ENCODE data around the gene ZNF394. TPM values are rescaled to one million over a fixed set of nuclear protein-coding genes. Genes with fewer than 3 reads are reported as not detected.

Gene ZNF394
- polyA plus RNA-seq, 1 of the 3 experiments (the other 2 are of a cell fraction), result 19.8 TPM

DNA sequence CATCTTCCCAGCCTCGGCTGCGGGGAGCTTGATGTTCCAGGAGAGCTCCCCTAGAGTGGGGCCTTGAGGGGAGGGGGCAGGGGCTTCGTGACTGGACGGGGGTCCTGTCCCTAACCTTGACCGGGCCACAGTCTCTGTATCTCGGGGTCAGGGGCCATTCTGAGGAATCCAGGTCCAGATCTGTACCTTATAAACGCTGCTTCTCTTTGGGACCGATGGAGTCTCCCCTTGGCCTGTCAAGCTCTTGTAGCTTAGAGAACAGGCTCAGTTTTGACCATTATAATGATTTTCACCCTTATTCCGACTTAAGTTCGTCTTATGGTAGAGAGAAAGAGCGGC lies 5.2 kb upstream of the ZNF394 start:
- ChIA-PET POLR2A (interaction anchor here (1.0 to 2.7 kb wide), 8 partner anchors 18 to 112 kb away, joined by 3 to 14 read pairs (median 6); partner anchors contain the start of genes BUD31, FAM200A, PDAP1 and ZNF655), CTCF (interaction anchor here (1.5 kb wide), 1 partner anchor 20 kb away, joined by 5 read pairs; no protein-coding TSS in a partner anchor)
- Histone ChIP-seq H2AFZ (ENCODE audit: low read depth) (peak overlapping the region; percentile 84; the same call in 1 of the 2 replicates), H3K36me3 (replicated peaks in 1 of 2; ENCODE audit: control insufficient read depth in 1 of 2, insufficient read depth in 2 of 2, low read length in 1 of 2) (peaks cover 0 to 16% of the 10 kb centered on the region in 2 experiments), H3K4me2 (peak overlapping the region; percentile 98), H3K9me3 (no peaks in the 10 kb centered on the region), H3K27me3 (ENCODE audit: insufficient read depth) (no peaks in the 10 kb centered on the region), H3F3A (replicated peaks; ENCODE audit: insufficient read depth) (peaks cover 8% of the 10 kb centered on the region), H3K4me1 (ENCODE audit: control insufficient read depth in 1 of 2, insufficient read depth in 2 of 2, low read depth in 1 of 2, low read length in 1 of 2) (peaks cover 4 to 10% of the 10 kb centered on the region in 2 experiments; a peak in 2 of 4 replicates), H4K20me1 (ENCODE audit: insufficient read depth) (no peaks in the 10 kb centered on the region; the same call in 1 of the 2 replicates), H3K9me2 (no peaks in the 10 kb centered on the region), H3K27ac (ENCODE audit: low read depth in 2 of 2, low read length in 1 of 2) (peak overlapping the region; percentile 89 to 91), H3K9ac (peak overlapping the region; percentile 87), H3K79me2 (ENCODE audit: insufficient read depth) (peaks cover 65% of the 10 kb centered on the region), H3K4me3 (ENCODE audit: low read depth in 2 of 2, low read length in 1 of 2) (peak overlapping the region; percentile 62 to 98)
- whole genome bisulfite sequencing (ENCODE audit: low lambda C conversion rate), result 2% methylated on average over 9 of the region's 11 CpGs
- no peak for DNase-seq
- TF ChIP-seq EP300 (IDR thresholded peaks at IDR 0.05; ENCODE audit: borderline replicate concordance in 1 of 2, low read depth in 1 of 2, low read length in 1 of 2) (no peak), GABPA (IDR thresholded peaks at IDR 0.05; ENCODE audit: low read depth) (no peak)

DNA sequence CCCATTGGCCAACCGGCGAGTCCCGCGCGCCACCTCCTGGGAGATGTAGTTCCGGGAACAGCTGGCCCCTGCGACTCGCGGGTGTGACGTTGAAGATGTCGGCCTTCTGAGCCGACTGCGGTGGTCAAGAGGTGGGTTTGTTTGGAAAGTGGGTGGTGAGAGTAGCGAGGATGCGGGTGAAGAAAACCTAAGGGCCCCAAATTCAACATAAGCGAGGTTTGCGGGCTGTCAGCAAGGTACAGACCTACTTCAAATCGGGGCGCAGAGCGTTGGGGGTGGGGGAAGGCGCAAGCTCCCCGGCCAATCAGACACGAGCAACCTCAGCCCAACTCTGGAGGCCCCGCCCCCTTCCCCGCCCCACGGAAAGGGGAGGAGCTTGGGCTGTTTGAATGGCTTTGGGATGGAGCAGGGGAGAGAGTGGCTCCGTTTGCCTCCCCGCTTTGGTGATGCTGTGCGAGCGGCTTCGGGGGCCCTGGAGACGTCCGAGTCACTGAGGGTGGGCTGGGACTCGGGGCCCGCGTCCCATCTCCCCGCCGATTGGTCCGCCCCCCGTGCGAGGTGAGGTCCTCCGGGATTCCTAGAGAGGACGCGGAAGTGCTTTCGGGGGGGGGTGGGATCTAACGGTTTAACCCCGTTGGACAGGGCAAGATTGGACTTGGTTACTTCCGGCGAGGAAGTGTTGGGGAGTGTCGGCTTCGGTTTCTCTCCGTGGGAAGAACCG lies 4.7 kb upstream of the ZNF394 start, which contains the start of gene ZKSCAN5:
Gene ZKSCAN5 (plus strand): TSS at position 60 of the 721 bp plus-strand sequence. CDS start 1,383 bp downstream, outside the sequence.
- Histone ChIP-seq H3K9ac (peak within 1 kb of the TSS; percentile 87), H3K27me3 (ENCODE audit: insufficient read depth) (no peaks in the 10 kb centered on the region), H3K27ac (ENCODE audit: low read depth in 2 of 2, low read length in 1 of 2) (peak within 1 kb of the TSS; percentile 89 to 91), H3K79me2 (ENCODE audit: insufficient read depth) (peaks cover 64% of the 10 kb centered on the region), H3K4me1 (ENCODE audit: control insufficient read depth in 1 of 2, insufficient read depth in 2 of 2, low read depth in 1 of 2, low read length in 1 of 2) (peaks cover 4 to 10% of the 10 kb centered on the region in 2 experiments; a peak in 2 of 4 replicates), H3K9me2 (no peaks in the 10 kb centered on the region), H3K9me3 (no peaks in the 10 kb centered on the region), H3K4me2 (peak within 1 kb of the TSS; percentile 98), H3F3A (replicated peaks; ENCODE audit: insufficient read depth) (peaks cover 8% of the 10 kb centered on the region), H2AFZ (ENCODE audit: low read depth) (peak within 1 kb of the TSS; percentile 84), H3K4me3 (ENCODE audit: low read depth in 2 of 2, low read length in 1 of 2) (peak within 1 kb of the TSS; percentile 62 to 98), H4K20me1 (ENCODE audit: insufficient read depth) (no peaks in the 10 kb centered on the region; the same call in 1 of the 2 replicates), H3K36me3 (replicated peaks in 1 of 2; ENCODE audit: control insufficient read depth in 1 of 2, insufficient read depth in 2 of 2, low read length in 1 of 2) (peaks cover 0 to 12% of the 10 kb centered on the region in 2 experiments)
- peak; percentile 95 for DNase-seq
- POLR2A ChIA-PET, result interaction anchor here (0.9 to 2.7 kb wide), 12 partner anchors 11 to 116 kb away, joined by 3 to 14 read pairs (median 6); partner anchors contain the start of genes BUD31, CPSF4, FAM200A and PDAP1
- CTCF ChIA-PET, result interaction anchor here (0.9 to 1.5 kb wide), 3 partner anchors 21 to 112 kb away, joined by 3 to 5 read pairs (median 4); partner anchors contain the start of gene ZSCAN25
- under 1% methylated on average over 47 of the region's 53 CpGs for WGBS (ENCODE audit: low lambda C conversion rate)
- TF ChIP-seq TCF12 (IDR thresholded peaks at IDR 0.05) (no peak), FOXJ3 (CRISPR knock-in tag; IDR thresholded peaks at IDR 0.05) (0 out of 2 replicates have a peak, but pooled peaks have one; percentile 44), TAF1 (IDR thresholded peaks at IDR 0.05; ENCODE audit: borderline replicate concordance, low read depth, low read length) (peak; percentile 98), RAD21 (IDR thresholded peaks at IDR 0.05; ENCODE audit: low read length) (no peak), SIN3A (IDR thresholded peaks at IDR 0.05; ENCODE audit: borderline replicate concordance, low read depth, low read length) (peak; percentile 80), NRF1 (IDR thresholded peaks at IDR 0.05; ENCODE audit: low read depth, low read length) (no peak), GATA2 (CRISPR knock-in tag; IDR thresholded peaks at IDR 0.05) (no peak), MEF2A (IDR thresholded peaks at IDR 0.05; ENCODE audit: borderline replicate concordance, low read depth) (no peak), FOSL2 (IDR thresholded peaks at IDR 0.05; ENCODE audit: borderline replicate concordance, low read depth) (no peak), YY1 (IDR thresholded peaks at IDR 0.05; ENCODE audit: low read depth) (peak; percentile 57), RXRA (IDR thresholded peaks at IDR 0.05; ENCODE audit: borderline replicate concordance, low read depth) (no peak), FOXM1 (IDR thresholded peaks at IDR 0.05; ENCODE audit: low read depth) (peak; percentile 32; the same call in 1 of the 2 replicates), ELF1 (IDR thresholded peaks at IDR 0.05) (peak; percentile 99), TEAD4 (IDR thresholded peaks at IDR 0.05; ENCODE audit: borderline replicate concordance, insufficient read depth) (no peak), EZH2phosphoT487 (IDR thresholded peaks at IDR 0.05; ENCODE audit: borderline replicate concordance, low read depth) (no peak), SMC3 (IDR thresholded peaks at IDR 0.05; ENCODE audit: low read depth, low read length) (no peak)
- TF ChIP-seq, protein P1, sequence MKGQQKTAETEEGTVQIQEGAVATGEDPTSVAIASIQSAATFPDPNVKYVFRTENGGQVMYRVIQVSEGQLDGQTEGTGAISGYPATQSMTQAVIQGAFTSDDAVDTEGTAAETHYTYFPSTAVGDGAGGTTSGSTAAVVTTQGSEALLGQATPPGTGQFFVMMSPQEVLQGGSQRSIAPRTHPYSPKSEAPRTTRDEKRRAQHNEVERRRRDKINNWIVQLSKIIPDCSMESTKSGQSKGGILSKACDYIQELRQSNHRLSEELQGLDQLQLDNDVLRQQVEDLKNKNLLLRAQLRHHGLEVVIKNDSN (IDR thresholded peaks at IDR 0.05; ENCODE audit: borderline replicate concordance, low read depth), result no peak
- TF ChIP-seq, protein P2, sequence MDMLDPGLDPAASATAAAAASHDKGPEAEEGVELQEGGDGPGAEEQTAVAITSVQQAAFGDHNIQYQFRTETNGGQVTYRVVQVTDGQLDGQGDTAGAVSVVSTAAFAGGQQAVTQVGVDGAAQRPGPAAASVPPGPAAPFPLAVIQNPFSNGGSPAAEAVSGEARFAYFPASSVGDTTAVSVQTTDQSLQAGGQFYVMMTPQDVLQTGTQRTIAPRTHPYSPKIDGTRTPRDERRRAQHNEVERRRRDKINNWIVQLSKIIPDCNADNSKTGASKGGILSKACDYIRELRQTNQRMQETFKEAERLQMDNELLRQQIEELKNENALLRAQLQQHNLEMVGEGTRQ (IDR thresholded peaks at IDR 0.05; ENCODE audit: borderline replicate concordance, low read depth, low read length), result no peak
- TF ChIP-seq, protein P3, sequence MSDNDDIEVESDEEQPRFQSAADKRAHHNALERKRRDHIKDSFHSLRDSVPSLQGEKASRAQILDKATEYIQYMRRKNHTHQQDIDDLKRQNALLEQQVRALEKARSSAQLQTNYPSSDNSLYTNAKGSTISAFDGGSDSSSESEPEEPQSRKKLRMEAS (IDR thresholded peaks at IDR 0.05; ENCODE audit: low read depth), result peak; percentile 79
- TF ChIP-seq, protein P4, sequence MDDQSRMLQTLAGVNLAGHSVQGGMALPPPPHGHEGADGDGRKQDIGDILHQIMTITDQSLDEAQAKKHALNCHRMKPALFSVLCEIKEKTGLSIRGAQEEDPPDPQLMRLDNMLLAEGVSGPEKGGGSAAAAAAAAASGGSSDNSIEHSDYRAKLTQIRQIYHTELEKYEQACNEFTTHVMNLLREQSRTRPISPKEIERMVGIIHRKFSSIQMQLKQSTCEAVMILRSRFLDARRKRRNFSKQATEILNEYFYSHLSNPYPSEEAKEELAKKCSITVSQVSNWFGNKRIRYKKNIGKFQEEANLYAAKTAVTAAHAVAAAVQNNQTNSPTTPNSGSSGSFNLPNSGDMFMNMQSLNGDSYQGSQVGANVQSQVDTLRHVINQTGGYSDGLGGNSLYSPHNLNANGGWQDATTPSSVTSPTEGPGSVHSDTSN (IDR thresholded peaks at IDR 0.05), result peak; percentile 30
- TF ChIP-seq, protein P5, sequence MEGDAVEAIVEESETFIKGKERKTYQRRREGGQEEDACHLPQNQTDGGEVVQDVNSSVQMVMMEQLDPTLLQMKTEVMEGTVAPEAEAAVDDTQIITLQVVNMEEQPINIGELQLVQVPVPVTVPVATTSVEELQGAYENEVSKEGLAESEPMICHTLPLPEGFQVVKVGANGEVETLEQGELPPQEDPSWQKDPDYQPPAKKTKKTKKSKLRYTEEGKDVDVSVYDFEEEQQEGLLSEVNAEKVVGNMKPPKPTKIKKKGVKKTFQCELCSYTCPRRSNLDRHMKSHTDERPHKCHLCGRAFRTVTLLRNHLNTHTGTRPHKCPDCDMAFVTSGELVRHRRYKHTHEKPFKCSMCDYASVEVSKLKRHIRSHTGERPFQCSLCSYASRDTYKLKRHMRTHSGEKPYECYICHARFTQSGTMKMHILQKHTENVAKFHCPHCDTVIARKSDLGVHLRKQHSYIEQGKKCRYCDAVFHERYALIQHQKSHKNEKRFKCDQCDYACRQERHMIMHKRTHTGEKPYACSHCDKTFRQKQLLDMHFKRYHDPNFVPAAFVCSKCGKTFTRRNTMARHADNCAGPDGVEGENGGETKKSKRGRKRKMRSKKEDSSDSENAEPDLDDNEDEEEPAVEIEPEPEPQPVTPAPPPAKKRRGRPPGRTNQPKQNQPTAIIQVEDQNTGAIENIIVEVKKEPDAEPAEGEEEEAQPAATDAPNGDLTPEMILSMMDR (IDR thresholded peaks at IDR 0.05), result no peak
